ENCODE results near the gene UBN2.
"Not testable (repeated sequence)": the region's sequence is repeated elsewhere in the genome, so short reads cannot be mapped to it uniquely, and the experiment has no call there.

Gene UBN2

GRCh38 chr7:139300390-139300789 lies 69.4 kb downstream of the UBN2 start:
- DNase-seq, result no peak

GRCh38 chr7:139304517-139304916 lies 73.5 kb downstream of the UBN2 start:
- DNase-seq, result no peak

- DNase-seq, result no peak
These were observed 87.0 kb downstream of the UBN2 start for GRCh38 chr7:139317939-139318505.

- peak in 1 of 2 donors; percentile 16 for DNase-seq
These were observed 90.2 kb downstream of the UBN2 start for GRCh38 chr7:139321071-139321745.

GRCh38 chr7:139324709-139325108 lies 93.7 kb downstream of the UBN2 start:
- DNase-seq, result not testable (repeated sequence)

- DNase-seq, result no peak
These were observed 97.3 kb downstream of the UBN2 start for GRCh38 chr7:139328375-139328774.

- DNase-seq, result no peak
These were observed 98.1 kb downstream of the UBN2 start for GRCh38 chr7:139329119-139329518.

- peak in 1 of 2 donors; percentile 11 for DNase-seq
These were observed 99.4 kb downstream of the UBN2 start for GRCh38 chr7:139330333-139331030.

GRCh38 chr7:139332697-139333359 lies 101.8 kb downstream of the UBN2 start:
- no peak for DNase-seq

- DNase-seq, result not testable (repeated sequence)
These were observed 102.4 kb downstream of the UBN2 start for GRCh38 chr7:139333443-139333842.

- DNase-seq, result no peak
These were observed 103.5 kb downstream of the UBN2 start for GRCh38 chr7:139334399-139335150.

GRCh38 chr7:139339025-139339424 lies 108.0 kb downstream of the UBN2 start:
- no peak for DNase-seq

- DNase-seq, result no peak
These were observed 108.6 kb downstream of the UBN2 start for GRCh38 chr7:139339698-139340036.

GRCh38 chr7:139340037-139340807 lies 109.2 kb downstream of the UBN2 start:
- peak; percentile 99 to 100 for DNase-seq

- DNase-seq, result no peak
These were observed 109.7 kb downstream of the UBN2 start for GRCh38 chr7:139340808-139341057.

- peak; percentile 90 to 93 for DNase-seq
These were observed 110.2 kb downstream of the UBN2 start, which contains the start of gene FMC1 for GRCh38 chr7:139341058-139341775. TSS of gene FMC1 (plus strand) at chr7:139341337. CDS start at chr7:139341385, 48 bp downstream.

- DNase-seq, result no peak
These were observed 110.8 kb downstream of the UBN2 start for GRCh38 chr7:139341776-139342226.

GRCh38 chr7:139345042-139345441 lies 114.0 kb downstream of the UBN2 start:
- DNase-seq, result peak; percentile 26 to 78

- no peak for DNase-seq
These were observed 120.0 kb downstream of the UBN2 start for GRCh38 chr7:139351027-139351426.

- no peak for DNase-seq
These were observed 123.7 kb downstream of the UBN2 start for GRCh38 chr7:139354729-139355128.

- peak; percentile 65 to 90 for DNase-seq
These were observed 124.3 kb downstream of the UBN2 start for GRCh38 chr7:139355320-139355719.

Measured in inflammatory macrophage (primary cell).